NK-92 (cell line): ENCODE data around the gene RPL41.
"Not testable (repeated sequence)": the region's sequence is repeated elsewhere in the genome, so short reads cannot be mapped to it uniquely, and the experiment has no call there.

Source experiments
- DNase-seq: peaks from one replicate; lab custom pipeline; 2025; ENCODE audit not compliant: unreplicated experiment; lab: John Stamatoyannopoulos, UW

RPL41 gene

DNA sequence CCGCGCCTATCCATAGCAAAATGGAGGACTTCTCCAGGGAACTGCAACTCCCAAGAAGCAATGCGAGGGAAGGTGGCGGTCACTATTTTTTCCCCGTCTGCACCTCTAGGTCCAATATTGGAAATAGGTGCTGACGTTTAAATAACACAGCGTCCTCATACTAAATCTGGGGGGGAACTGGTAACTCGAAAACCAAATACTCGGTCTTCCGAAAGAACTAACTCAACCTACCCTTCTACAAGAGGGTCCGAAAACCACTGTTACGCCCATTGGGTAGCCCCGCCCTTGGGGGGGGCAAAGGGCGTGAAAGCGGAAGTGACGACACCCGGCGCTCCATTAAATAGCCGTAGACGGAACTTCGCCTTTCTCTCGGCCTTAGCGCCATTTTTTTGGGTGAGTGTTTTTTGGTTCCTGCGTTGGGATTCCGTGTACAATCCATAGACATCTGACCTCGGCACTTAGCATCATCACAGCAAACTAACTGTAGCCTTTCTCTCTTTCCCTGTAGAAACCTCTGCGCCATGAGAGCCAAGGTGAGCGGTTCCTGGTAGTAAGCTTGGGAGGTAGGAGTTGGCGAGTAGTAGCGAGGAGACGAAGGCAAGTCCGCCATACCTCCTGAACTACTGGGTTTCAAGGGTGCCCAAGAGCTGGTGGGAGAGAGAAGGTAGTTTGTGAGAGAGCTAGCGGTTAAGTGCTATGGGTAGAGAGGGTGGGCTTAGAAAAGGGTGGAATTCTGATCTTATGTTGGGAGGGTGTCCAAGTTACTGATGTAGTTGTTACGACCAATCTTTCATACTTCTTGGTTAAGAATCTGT is at the start of gene RPL41:
Gene RPL41, plus strand, starts transcription at position 367 of the 815 bp plus-strand sequence.
- peak; percentile 59 for DNase-seq

- DNase-seq, result no peak
Measured at GRCh38 chr12:56071648-56072047, 44.8 kb upstream of the RPL41 start.

- no peak for DNase-seq
Measured at GRCh38 chr12:56074396-56074795, 42.0 kb upstream of the RPL41 start.

GRCh38 chr12:56077966-56078365 is 38.5 kb upstream of the RPL41 start:
- DNase-seq, result not testable (repeated sequence)

DNA sequence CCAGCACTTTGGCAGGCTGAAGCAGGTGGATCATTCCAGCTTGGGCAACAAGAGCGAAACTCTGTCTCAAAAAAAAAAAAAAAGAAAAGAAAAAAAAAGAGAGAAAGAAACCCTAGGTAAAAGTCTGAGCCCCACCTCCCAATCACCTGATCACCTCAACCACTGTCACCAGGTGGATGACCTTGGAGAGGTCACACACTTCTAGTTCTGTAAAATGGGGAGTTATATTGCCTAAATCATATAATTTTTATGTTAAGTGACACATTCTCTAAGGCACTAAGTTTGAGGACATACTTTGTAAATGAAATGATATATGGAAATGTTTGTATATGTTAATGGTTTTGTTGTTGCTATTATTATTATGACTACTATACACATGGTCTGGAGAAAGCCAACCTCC is 38.0 kb upstream of the RPL41 start:
- no peak for DNase-seq

- no peak for DNase-seq
Measured at GRCh38 chr12:56078931-56079722, 37.3 kb upstream of the RPL41 start.

DNA sequence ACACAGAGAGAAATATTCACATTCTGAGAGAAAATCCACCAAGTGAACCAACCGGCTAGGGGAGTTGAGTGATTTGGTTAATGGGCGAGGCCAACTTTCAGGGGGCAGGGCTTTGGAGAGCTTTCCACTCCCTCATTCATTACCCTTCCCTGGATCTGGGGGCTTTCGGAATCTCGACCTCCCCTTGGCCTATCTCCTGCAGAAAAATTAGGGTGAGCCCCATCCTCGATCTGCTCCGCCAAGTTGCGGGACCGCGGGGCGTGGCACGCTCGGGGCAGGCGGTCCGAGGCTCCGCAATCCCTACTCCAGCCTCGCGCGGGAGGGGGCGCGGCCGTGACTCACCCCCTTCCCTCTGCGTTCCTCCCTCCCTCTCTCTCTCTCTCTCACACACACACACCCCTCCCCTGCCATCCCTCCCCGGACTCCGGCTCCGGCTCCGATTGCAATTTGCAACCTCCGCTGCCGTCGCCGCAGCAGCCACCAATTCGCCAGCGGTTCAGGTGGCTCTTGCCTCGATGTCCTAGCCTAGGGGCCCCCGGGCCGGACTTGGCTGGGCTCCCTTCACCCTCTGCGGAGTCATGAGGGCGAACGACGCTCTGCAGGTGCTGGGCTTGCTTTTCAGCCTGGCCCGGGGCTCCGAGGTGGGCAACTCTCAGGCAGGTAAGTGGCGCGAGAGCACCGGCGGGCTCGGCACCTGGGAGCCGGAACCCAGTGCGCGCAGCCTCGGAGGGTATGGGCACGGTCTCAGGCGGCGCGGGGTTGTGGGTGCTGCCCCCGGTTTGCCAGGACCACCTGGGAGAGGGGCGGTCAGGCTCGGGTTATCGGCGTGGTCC is 36.5 kb upstream of the RPL41 start, which contains the start of gene ERBB3:
Gene ERBB3, plus strand, starts transcription at position 443 of the 833 bp plus-strand sequence. Its CDS starts 136 bp downstream, at position 579.
- DNase-seq, result no peak

GRCh38 chr12:56080556-56081138 is 35.8 kb upstream of the RPL41 start:
- no peak for DNase-seq

DNA sequence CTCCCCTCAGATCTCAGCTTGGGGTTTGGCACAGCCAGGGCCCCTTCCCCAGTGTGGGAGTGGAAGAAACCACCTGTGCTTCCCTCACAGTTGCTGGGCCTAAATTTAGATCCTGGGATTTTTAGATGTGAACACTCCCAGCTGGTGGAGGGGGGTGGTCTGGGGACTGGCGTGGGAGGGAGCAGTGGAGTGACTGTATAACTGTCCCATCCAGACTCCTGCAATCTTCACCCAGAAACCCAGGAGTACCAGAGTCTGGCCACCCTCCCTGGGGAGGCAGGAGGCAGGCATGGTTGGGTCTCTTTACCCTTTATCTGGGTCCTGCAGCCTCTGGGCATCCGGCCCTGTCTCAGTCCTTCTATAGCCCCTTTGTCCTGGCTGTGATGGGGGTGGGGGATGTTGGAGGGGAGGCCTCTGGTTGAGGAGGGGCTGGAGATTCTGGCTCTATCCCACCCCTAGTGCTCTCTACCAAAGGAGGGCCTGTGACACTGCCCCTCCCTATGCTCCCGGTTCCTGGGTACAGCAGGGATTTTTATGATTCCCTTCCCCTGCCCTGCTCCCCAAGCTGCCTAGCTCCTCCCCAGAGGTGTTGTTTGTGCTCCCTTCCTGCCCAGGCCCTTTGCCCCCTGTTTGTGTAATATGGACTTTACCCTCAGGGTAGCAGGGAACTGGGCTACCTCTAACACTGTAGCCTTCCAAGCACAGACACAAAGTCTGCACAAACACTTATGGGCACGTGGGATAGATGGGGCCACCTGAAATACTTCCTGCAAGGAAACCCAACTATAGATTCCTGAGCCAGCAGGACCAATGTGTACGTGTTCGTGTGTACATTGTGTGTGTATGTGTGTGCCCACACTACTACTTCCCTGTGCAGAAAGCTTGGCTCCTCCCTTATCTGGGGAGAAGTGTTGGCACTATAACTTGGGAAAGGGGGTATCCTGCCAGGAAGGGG is 34.8 kb upstream of the RPL41 start:
- DNase-seq, result no peak

- DNase-seq, result no peak
Measured at GRCh38 chr12:56082382-56082781, 34.1 kb upstream of the RPL41 start.

GRCh38 chr12:56082967-56083366 is 33.5 kb upstream of the RPL41 start:
- DNase-seq, result no peak

DNA sequence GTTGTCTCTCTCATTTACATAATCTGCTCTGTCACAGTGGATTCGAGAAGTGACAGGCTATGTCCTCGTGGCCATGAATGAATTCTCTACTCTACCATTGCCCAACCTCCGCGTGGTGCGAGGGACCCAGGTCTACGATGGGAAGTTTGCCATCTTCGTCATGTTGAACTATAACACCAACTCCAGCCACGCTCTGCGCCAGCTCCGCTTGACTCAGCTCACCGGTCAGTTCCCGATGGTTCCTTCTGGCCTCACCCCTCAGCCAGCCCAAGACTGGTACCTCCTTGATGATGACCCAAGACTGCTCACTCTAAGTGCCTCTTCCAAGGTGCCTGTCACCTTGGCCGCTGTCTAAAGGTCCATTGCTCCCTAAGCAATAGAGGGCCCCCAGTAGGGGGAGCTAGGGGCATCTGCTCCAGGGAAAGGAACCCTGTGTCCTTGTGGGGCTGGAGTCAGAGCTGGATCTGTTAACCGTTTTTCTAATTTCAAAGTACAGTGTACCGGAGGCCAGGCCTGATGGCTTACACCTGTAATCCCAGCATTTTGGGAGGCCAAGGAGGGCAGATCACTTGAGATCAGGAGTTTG is 31.4 kb upstream of the RPL41 start:
- DNase-seq, result no peak

DNA sequence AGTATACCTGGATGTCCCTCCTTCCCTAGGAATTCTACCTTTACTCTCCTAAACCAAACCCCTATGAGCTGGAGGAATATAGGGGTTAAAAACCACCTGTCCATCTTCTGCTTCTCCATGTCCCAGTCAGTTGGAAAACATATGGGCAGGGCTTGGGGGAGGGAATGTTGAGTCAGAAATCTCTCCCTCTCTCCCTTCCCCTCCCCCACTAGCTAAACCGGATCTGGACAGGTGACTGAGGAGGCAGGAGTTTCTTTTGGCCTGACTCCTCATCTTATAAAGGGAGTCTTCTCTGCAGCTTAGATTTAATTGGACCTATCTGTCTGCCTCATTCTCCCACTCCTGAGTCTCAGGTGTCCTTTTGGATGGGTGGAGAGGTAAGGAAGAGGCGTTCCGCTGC is 30.3 kb upstream of the RPL41 start:
- DNase-seq, result no peak

DNA sequence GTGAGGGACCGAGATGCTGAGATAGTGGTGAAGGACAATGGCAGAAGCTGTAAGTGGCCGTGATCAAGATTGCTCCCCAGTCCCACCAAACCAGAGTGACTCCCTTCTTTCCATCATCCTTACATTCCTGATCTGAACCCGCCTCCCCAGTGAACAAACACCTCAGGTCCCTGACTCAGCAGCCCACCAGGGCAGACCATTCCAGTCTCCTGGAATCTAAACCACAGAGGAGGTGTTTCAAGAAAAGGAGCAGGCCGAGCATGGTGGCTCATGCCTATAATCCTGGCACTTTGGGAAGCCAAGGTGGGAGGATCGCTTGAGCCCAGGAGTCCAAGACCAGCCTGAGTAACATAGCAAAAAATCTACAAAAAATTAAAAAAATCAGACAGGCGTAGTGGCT is 29.8 kb upstream of the RPL41 start:
- DNase-seq, result no peak

DNA sequence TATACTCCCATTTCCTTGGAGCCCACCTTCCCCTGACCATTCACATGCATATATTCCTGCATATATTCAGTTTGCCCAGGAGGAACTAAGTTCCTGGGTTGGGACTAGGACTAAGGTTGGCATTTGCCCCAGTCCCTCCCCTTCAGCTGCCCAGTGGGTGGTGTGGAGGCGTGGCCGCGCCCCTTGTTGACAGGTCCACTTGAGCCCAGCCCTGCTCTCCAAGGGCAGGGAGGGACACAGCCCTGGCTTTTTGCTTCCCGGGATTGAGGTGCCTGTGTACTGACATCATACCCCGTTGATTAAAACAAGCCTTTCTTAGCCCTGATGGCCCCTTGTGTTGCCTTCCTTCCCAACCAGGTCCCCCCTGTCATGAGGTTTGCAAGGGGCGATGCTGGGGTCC is 29.2 kb upstream of the RPL41 start:
- DNase-seq, result no peak

GRCh38 chr12:56097738-56098137 is 18.7 kb upstream of the RPL41 start:
- DNase-seq, result no peak

DNA sequence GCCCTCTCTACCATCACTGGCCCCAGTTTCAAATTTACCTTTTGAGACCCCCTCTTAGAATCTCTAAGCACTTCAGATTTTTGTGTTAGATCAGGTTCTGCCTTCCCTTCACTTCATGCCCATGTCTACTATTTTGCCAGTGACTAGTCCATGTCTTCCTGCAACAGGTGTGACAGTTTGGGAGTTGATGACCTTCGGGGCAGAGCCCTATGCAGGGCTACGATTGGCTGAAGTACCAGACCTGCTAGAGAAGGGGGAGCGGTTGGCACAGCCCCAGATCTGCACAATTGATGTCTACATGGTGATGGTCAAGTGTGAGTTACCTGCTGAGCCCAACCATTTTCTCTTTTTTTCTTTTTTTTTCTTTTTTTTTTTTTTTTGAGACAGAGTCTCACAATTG is 17.8 kb upstream of the RPL41 start:
- no peak for DNase-seq

GRCh38 chr12:56099787-56100186 is 16.6 kb upstream of the RPL41 start:
- no peak for DNase-seq

GRCh38 chr12:56101045-56101444 is 15.4 kb upstream of the RPL41 start:
- DNase-seq, result no peak
